DMS114 treated with DMSO at 0.1 percent for 48 hours (cell line): Measurements from ENCODE around the gene PCDHA8.
A peak's percentile ranks its signal among the peaks of the same experiment; 100 is the strongest.
"Not testable (repeated sequence)": the region's sequence is repeated elsewhere in the genome, so short reads cannot be mapped to it uniquely, and the experiment has no call there.

Experiments used
- DNase-seq: peaks from one replicate; lab custom pipeline; 2025; ENCODE audit not compliant: unreplicated experiment; lab: John Stamatoyannopoulos, UW

The PCDHA8 gene, protein sequence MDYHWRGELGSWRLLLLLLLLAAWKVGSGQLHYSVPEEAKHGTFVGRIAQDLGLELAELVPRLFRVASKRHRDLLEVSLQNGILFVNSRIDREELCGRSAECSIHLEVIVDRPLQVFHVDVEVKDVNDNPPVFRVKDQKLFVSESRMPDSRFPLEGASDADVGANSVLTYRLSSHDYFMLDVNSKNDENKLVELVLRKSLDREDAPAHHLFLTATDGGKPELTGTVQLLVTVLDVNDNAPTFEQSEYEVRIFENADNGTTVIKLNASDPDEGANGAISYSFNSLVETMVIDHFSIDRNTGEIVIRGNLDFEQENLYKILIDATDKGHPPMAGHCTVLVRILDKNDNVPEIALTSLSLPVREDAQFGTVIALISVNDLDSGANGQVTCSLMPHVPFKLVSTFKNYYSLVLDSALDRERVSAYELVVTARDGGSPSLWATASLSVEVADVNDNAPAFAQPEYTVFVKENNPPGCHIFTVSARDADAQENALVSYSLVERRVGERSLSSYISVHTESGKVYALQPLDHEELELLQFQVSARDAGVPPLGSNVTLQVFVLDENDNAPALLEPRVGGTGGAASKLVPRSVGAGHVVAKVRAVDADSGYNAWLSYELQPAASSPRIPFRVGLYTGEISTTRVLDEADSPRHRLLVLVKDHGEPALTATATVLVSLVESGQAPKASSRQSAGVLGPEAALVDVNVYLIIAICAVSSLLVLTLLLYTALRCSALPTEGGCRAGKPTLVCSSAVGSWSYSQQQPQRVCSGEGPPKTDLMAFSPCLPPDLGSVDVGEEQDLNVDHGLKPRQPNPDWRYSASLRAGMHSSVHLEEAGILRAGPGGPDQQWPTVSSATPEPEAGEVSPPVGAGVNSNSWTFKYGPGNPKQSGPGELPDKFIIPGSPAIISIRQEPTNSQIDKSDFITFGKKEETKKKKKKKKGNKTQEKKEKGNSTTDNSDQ

DNA sequence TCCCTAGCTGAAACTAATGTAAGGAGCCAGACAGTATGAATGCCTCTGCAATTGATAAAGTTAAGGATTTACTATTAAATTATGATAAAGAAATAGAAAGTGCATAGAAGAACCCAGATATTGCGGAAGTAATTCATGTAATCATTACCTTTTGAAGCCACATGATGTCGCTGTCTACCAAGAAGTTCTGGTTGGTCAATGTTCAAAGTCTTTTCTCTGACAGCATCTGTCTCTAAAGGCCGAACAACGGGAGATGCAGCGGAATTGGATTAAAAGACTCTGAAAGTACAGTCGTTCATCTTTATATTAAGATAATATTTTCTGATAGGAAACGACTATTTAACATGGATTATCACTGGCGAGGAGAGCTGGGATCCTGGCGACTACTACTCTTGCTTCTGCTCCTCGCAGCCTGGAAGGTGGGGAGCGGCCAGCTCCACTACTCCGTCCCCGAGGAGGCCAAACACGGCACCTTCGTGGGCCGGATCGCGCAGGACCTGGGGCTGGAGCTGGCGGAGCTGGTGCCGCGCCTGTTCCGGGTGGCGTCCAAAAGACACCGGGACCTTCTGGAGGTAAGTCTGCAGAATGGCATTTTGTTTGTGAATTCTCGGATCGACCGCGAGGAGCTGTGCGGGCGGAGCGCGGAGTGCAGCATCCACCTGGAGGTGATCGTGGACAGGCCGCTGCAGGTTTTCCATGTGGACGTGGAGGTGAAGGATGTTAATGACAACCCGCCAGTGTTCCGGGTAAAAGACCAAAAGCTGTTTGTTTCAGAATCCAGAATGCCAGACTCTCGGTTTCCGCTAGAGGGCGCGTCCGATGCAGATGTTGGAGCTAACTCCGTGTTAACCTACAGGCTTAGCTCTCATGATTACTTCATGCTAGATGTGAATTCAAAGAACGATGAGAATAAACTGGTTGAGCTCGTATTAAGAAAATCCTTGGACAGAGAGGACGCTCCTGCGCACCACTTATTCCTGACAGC lies at the start of gene PCDHA8:
PCDHA8 (plus strand) TSS at position 210 of the 985 bp plus-strand sequence; CDS start at position 345, 135 bp downstream.
- no peak for DNase-seq

DNA sequence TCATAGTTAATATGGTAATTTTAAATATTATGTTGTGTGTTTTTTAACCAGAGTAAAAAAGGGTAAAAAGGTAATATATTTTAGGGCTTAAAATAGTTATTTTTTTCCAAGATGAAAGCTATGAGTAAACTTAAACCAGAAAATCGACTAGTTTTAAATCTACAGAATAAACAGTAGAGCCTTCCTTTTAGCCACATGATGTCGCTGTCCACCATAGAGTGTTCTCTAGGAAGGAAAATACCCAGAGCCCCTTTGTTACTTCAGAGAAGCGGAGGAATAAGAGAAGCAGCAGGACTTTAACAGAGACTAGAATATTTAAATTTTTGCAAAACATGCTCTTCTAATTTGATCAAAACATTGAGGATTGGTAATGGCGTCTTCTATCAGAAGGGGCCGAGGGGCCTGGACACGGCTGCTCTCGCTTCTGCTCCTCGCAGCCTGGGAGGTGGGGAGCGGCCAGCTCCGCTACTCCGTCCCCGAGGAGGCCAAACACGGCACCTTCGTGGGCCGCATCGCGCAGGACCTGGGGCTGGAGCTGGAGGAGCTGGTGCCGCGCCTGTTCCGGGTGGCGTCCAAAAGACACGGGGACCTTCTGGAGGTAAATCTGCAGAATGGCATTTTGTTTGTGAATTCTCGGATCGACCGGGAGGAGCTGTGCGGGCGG lies 46.3 kb upstream of the PCDHA8 start, which contains the start of gene PCDHA2:
PCDHA2 (plus strand) TSS at position 258 of the 664 bp plus-strand sequence.
- DNase-seq = peak; percentile 69

DNA sequence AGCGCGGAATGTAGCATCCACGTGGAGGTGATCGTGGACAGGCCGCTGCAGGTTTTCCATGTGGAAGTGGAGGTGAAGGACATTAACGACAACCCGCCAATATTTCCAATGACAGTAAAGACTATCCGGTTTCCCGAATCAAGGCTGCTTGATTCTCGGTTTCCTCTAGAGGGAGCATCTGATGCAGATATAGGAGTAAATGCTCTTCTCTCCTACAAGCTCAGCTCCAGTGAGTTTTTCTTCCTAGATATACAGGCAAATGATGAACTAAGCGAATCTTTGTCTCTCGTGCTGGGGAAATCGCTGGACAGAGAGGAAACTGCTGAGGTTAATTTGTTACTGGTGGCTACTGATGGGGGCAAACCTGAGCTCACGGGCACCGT lies 45.7 kb upstream of the PCDHA8 start:
- peak; percentile 46 for DNase-seq

DNA sequence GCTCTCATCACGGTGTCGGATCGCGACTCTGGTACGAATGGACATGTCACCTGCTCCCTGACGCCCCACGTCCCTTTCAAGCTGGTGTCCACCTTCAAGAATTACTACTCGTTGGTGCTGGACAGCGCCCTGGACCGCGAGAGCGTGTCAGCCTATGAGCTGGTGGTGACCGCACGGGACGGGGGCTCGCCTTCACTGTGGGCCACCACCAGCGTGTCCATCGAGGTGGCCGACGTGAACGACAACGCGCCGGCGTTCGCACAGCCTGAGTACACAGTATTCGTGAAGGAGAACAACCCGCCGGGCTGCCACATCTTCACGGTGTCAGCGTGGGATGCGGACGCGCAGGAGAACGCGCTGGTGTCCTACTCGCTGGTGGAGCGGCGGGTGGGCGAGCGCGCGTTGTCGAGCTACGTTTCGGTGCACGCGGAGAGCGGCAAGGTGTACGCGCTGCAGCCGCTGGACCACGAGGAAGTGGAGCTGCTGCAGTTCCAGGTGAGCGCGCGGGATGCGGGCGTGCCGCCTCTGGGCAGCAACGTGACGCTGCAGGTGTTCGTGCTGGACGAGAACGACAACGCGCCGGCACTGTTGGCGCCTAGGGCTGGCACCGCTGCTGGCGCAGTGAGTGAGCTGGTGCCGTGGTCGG lies 44.8 kb upstream of the PCDHA8 start:
- DNase-seq = not testable (repeated sequence)

DNA sequence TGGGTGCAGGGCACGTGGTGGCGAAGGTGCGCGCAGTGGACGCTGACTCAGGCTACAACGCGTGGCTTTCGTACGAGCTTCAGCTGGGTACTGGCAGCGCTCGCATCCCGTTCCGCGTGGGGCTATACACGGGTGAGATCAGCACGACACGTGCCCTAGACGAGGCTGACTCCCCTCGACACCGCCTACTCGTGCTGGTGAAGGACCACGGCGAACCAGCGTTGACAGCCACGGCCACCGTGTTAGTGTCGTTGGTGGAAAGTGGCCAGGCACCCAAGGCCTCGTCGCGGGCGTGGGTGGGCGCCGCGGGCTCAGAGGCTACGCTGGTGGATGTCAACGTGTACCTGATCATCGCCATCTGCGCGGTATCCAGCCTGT lies 44.3 kb upstream of the PCDHA8 start:
- DNase-seq = no peak

DNA sequence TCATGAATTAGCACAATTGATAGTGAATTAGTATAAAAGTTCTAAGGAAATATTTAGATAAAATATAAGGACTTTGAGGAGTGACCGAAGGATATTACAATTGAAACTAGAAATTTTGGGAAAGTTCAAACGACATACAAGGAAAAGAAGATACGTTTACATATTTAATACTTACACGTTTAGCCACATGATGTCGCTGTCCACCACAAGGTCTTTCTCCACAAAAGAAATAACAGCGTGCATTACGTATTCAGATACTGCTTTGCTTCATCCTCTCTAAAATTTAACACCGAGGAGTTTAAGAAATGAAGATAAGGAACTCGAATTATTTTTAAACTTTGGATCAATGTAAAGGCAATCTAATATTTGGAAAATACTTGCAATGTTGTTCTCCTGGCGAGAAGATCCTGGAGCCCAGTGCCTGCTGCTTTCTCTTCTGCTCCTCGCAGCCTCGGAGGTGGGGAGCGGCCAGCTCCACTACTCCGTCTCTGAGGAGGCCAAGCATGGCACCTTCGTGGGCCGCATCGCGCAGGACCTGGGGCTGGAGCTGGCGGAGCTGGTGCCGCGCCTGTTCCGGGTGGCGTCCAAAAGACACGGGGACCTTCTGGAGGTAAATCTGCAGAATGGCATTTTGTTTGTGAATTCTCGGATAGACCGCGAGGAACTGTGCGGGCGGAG lies 40.0 kb upstream of the PCDHA8 start, which contains the start of gene PCDHA3:
PCDHA3 (plus strand) TSS at position 242 of the 678 bp plus-strand sequence.
- no peak for DNase-seq

DNA sequence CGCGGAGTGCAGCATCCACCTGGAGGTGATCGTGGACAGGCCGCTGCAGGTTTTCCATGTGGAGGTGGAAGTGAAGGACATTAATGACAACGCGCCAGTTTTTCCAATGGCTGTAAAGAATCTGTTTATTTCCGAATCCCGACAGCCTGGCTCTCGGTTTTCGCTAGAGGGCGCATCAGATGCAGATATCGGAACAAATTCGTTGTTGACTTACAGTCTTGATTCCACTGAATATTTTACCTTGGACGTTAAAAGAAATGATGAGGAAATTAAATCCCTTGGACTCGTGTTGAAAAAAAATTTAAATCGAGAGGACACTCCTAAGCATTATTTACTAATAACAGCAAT lies 39.5 kb upstream of the PCDHA8 start:
- no peak for DNase-seq

DNA sequence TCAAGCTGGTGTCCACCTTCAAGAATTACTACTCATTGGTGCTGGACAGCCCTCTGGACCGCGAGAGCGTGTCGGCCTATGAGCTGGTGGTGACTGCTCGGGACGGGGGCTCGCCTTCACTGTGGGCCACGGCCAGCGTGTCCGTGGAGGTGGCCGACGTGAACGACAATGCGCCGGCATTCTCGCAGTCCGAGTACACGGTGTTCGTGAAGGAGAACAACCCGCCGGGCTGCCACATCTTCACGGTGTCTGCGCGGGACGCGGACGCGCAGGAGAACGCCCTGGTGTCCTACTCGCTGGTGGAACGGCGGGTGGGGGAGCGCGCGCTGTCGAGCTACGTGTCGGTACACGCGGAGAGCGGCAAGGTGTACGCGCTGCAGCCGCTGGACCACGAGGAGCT lies 38.6 kb upstream of the PCDHA8 start:
- DNase-seq = not testable (repeated sequence)

DNA sequence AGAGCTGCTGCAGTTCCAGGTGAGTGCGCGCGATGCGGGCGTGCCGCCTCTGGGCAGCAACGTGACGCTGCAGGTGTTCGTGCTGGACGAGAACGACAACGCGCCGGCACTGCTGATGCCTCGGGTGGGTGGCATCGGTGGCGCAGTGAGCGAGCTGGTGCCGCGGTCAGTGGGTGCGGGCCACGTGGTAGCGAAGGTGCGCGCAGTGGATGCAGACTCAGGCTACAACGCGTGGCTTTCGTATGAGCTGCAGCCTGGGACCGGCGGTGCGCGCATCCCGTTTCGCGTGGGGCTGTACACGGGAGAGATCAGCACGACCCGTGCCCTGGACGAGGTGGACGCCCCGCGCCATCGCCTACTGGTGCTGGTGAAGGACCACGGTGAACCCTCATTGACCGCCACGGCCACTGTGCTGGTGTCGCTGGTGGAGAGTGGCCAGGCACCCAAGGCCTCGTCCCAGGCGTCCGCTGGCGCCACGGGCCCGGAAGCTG lies 38.2 kb upstream of the PCDHA8 start:
- no peak for DNase-seq

DNA sequence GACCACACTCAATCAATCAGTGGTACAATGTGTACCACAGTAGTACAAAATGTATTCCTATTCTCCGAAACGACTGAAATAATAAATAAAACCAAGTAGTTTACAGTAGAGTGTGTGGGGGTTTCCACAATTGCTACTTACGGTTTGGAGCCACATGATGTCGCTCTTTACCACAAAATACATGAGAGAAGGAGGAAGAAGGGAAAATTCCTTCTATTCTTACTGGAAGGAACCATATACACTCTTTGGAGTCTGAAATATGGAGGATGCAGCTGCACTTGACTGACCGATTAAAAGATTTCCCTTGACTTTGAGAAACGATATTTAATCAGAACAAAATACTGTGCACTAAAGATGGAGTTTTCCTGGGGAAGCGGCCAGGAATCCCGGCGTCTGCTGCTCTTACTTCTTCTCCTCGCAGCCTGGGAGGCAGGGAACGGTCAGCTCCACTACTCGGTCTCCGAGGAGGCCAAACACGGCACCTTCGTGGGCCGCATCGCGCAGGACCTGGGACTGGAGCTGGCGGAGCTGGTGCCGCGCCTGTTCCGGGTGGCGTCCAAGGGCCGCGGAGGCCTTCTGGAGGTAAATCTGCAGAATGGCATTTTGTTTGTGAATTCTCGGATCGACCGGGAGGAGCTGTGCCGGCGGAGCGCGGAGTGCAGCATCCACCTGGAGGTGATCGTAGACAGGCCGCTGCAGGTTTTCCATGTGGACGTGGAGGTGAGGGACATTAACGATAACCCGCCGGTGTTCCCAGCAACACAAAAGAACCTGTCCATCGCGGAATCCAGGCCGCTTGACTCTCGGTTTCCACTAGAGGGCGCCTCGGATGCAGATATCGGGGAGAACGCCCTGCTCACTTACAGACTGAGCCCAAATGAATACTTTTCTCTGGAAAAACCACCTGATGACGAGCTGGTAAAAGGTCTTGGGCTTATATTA lies 33.9 kb upstream of the PCDHA8 start, which contains the start of gene PCDHA4:
PCDHA4 (plus strand) TSS at position 235 of the 942 bp plus-strand sequence.
- peak; percentile 18 for DNase-seq

DNA sequence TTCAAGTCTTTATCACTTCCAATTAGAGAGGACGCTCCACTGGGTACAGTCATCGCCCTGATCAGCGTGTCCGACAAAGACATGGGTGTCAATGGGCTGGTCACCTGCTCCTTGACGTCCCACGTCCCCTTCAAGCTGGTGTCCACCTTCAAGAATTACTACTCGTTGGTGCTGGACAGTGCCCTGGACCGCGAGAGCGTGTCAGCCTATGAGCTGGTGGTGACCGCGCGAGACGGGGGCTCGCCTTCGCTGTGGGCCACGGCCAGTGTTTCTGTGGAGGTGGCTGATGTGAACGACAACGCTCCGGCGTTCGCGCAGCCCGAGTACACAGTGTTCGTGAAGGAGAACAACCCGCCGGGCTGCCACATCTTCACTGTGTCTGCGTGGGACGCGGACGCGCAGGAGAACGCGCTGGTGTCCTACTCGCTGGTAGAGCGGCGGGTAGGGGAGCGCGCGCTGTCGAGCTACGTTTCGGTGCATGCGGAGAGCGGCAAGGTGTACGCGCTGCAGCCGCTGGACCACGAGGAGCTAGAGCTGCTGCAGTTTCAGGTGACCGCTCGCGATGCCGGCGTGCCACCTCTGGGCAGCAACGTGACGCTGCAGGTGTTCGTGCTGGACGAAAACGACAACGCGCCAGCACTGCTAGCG lies 32.6 kb upstream of the PCDHA8 start:
- DNase-seq = not testable (repeated sequence)

DNA sequence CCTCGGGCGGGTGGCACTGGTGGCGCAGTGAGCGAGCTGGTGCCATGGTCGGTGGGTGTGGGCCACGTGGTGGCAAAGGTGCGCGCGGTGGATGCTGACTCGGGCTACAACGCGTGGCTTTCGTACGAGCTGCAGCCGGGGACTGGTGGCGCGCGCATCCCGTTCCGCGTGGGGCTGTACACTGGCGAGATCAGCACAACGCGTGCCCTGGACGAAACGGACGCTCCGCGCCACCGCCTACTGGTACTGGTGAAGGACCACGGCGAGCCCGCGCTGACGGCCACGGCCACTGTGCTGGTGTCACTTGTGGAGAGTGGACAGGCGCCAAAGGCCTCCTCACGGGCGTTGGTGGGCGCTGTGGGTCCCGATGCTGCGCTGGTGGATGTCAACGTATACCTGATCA lies 32.1 kb upstream of the PCDHA8 start:
- DNase-seq = no peak

DNA sequence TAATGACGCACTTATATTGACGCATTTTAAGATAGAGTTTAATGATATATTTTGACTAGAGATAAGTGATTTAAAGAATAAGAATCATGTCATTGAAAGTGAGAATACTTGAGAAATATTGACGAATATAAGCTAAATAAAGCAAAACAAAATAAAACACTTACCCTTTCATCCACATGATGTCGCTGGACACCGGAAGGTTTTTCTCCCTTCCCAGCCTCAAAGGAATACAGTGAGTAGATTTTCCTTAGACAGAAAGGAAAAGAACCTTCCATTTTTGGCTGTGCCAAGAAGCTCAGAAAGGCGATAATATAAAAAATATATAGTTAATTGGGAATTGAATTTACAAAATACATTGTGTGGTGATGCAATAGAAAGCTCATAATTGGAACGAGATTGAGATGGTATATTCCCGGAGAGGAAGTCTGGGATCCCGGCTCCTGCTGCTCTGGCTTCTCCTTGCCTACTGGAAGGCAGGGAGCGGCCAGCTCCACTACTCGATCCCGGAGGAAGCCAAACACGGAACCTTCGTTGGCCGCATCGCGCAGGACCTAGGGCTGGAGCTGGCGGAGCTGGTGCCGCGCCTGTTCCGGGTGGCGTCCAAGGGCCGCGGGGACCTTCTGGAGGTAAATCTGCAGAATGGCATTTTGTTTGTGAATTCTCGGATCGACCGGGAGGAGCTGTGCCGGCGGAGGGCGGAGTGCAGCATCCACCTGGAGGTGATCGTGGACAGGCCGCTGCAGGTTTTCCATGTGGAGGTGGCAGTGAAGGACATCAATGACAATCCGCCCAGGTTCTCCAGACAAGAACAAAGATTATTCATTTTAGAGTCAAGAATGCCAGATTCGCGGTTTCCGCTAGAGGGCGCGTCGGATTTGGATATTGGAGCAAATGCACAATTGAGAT lies 19.4 kb upstream of the PCDHA8 start, which contains the start of gene PCDHA5:
PCDHA5 (plus strand) TSS at position 239 of the 906 bp plus-strand sequence.
- DNase-seq = no peak

DNA sequence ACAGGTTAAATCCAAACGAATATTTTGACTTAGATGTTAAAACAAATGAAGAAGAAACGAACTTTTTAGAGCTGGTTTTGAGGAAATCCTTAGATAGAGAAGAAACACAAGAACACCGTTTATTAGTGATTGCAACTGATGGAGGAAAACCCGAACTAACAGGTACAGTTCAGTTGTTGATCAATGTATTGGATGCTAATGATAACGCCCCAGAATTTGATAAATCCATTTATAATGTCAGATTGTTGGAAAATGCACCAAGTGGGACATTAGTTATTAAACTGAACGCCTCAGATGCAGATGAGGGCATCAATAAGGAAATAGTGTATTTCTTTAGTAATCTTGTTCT lies 18.7 kb upstream of the PCDHA8 start:
- no peak for DNase-seq

DNA sequence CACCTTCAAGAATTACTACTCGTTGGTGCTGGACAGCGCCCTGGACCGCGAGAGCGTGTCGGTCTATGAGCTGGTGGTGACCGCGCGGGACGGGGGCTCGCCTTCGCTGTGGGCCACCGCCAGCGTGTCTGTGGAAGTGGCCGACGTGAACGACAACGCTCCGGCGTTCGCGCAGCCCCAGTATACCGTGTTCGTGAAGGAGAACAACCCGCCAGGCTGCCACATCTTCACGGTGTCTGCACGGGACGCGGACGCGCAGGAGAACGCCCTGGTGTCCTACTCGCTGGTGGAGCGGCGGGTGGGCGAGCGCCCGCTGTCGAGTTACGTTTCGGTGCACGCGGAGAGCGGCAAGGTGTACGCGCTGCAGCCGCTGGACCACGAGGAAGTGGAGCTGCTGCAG lies 18.0 kb upstream of the PCDHA8 start:
- not testable (repeated sequence) for DNase-seq

DNA sequence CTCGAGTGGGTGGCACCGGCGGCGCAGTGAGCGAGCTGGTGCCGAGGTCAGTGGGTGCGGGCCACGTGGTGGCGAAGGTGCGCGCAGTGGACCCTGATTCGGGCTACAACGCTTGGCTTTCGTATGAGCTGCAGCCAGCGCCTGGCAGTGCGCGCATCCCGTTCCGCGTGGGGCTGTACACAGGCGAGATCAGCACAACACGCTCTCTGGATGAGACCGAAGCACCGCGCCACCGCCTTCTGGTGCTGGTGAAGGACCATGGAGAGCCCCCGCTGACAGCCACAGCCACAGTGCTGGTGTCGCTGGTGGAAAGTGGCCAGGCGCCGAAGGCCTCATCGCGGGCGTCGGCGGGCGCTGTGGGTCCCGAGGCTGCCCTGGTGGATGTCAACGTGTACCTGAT lies 17.5 kb upstream of the PCDHA8 start:
- DNase-seq = no peak
